Sigmoid colon (tissue), 7 donors: Measurements from ENCODE around the gene AGAP6. TPM values are rescaled to one million over a fixed set of nuclear protein-coding genes. Genes with fewer than 3 reads are reported as not detected.
"Not testable (repeated sequence)": the region's sequence is repeated elsewhere in the genome, so short reads cannot be mapped to it uniquely, and the experiment has no call there.

ENCODE experiments used
- DNase-seq: peaks from one replicate; pipeline ENCODE4 v3.0.0-alpha.2; 2019
- H3K27ac ChIP-seq, 4 donors: fragments of 200-600 bp; sonication (generic); one replicate each; pipeline ENCODE4 v1.5.1; 2016 to 2019; ENCODE audit warnings: mild to moderate bottlenecking in 1 of 4
- H3K27me3 ChIP-seq, 3 donors: fragments of 200-600 bp; sonication (generic); one replicate each; pipeline ENCODE4 v1.5.1; 2019; ENCODE audit warnings: mild to moderate bottlenecking in 1 of 3
- H3K36me3 ChIP-seq, 4 donors: fragments of 200-600 bp; sonication (generic); one replicate each; pipeline ENCODE4 v1.5.1; 2016 to 2019
- H3K4me1 ChIP-seq, 4 donors: fragments of 200-600 bp; sonication (generic); one replicate each; pipeline ENCODE4 v1.5.1; 2017 to 2019
- H3K4me3 ChIP-seq, 4 donors: fragments of 200-600 bp; sonication (generic); one replicate each; pipeline ENCODE4 v1.5.1; 2017 to 2019; ENCODE audit warnings: mild to moderate bottlenecking in 2 of 4, moderate library complexity in 1 of 4
- H3K9me3 ChIP-seq, 4 donors: fragments of 200-600 bp in 3 of 4; sonication (generic) in 3 of 4; one replicate each; pipeline versions ENCODE4 v1.5.1 to v1.6.1; 2013 to 2019
- CTCF ChIP-seq, 4 experiments: fragments of 450-650 bp in 3 of 4; fragments of 200-600 bp in 1 of 4; IDR thresholded peaks; one replicate each; pipeline ENCODE4 v1.5.1; 2016 to 2019; ENCODE audit warnings: antibody characterized with exemption in 4 of 4, mild to moderate bottlenecking in 3 of 4, moderate library complexity in 2 of 4
- EP300 ChIP-seq, 4 donors: sonication (generic); formaldehyde crosslinking; IDR thresholded peaks; one replicate each; pipeline ENCODE4 v1.6.1; 2017; ENCODE audit warnings: antibody characterized with exemption in 4 of 4
- POLR2A ChIP-seq, 2 donors: fragments of 450-650 bp; IDR thresholded peaks; one replicate each; pipeline ENCODE4 v1.6.1; 2016; ENCODE audit warnings: antibody characterized with exemption in 2 of 2, mild to moderate bottlenecking in 2 of 2, moderate library complexity in 2 of 2
- POLR2AphosphoS5 ChIP-seq, 4 donors: sonication (generic); formaldehyde crosslinking; IDR thresholded peaks; one replicate each; pipeline ENCODE4 v1.6.1; 2017; ENCODE audit warnings: antibody characterized with exemption in 4 of 4
- WGBS, 2 donors: extraction: QIAGEN DNeasy Blood & Tissue Kit; methylation state at CpG; one replicate each; pipeline ENCODE4 v1.1.7; 2013; 5-methylcytosine and 5-hydroxymethylcytosine counted together
- intact Hi-C: fragments of 100-400 bp; cut with DNase I; formaldehyde crosslinking; loops from one replicate; pipeline ENCODE4 v1.15.1; 2023
- polyA plus RNA-seq, 3 donors: library from polyadenylated mRNA; stranded (reverse); fragments of 200-250 nt; gene quantifications; one replicate each; pipeline ENCODE4 v1.2.3, GENCODE V29; 2013
- total RNA-seq, 4 donors: library from RNA; depleted of rRNA; stranded (reverse); fragments of >200 nt; gene quantifications; one replicate each; pipeline ENCODE4 v1.1.0, GENCODE V29; 2016
- donor health status: healthy with polysubstance abuse.
- donor health status: Bipolar disorder and iron deficiency.
- donor health status: healthy.

The AGAP6 gene
- total and polyA plus RNA-seq, 7 donors: 1.2 to 27.1 (median 12.8) TPM

DNA sequence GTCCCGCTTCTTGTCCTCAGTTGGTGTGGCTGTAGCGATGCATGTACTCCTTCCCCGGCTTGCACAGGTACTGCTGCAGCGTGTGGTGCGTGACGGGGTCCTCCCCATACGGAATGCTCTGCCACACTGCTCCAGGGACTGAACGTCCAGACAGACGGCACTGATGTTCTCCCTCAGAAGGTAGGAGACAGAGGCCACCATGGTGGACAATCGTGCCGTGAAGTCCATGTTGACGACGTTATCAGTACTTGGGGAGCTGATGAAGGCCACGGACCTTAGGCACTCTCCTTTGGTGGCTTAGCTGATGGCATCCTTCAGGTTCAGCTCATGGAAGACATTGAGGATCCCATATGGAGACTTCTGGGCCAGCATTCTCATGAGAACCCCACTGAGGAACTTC is 37.4 kb downstream of the AGAP6 start:
- intact Hi-C loops: no loop called here

DNA sequence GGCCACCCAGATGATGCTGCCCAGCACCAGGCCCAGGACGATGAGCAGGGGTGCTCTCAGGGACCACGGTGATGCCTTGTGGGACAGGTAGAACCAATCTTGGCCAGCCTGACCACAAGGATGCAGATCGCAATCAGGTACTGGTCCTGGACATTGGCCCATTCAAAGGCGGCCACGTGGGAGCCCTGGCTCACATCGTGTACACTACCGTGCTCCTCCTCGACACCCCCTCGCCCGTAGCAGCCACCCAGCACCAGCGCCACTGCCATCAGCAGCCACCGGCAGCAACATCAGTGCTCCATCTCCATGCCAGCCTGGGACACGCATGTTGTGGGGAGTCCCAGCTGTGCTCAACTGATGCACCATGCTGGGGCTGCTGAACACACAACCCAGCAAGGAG is 39.0 kb downstream of the AGAP6 start:
- TF ChIP-seq POLR2AphosphoS5 (IDR thresholded peaks at IDR 0.05) (no peak), CTCF (IDR thresholded peaks at IDR 0.05) (no peak), EP300 (IDR thresholded peaks at IDR 0.05) (no peak), POLR2A (IDR thresholded peaks at IDR 0.05) (no peak)
- Histone ChIP-seq H3K36me3 (no peaks in the 10 kb centered on the region), H3K9me3 (no peaks in the 10 kb centered on the region), H3K27ac (no peak overlapping the region), H3K27me3 (peaks cover 0 to 16% (median 0%) of the 10 kb centered on the region in 3 donors), H3K4me3 (no peak overlapping the region), H3K4me1 (no peaks in the 10 kb centered on the region)
- intact Hi-C loops: no loop called here
- no peak for DNase-seq
- 93 to 95% methylated on average over 13 of the region's 13 CpGs for WGBS, 2 donors

More for the DNA sequence above, 37.4 kb downstream of the AGAP6 start:
- Histone ChIP-seq H3K27ac (no peak overlapping the region), H3K27me3 (peaks cover 0 to 16% (median 0%) of the 10 kb centered on the region in 3 donors), H3K4me1 (no peaks in the 10 kb centered on the region), H3K9me3 (no peaks in the 10 kb centered on the region), H3K4me3 (no peak overlapping the region), H3K36me3 (no peaks in the 10 kb centered on the region)
- TF ChIP-seq CTCF (IDR thresholded peaks at IDR 0.05) (no peak), POLR2A (IDR thresholded peaks at IDR 0.05) (no peak), EP300 (IDR thresholded peaks at IDR 0.05) (no peak), POLR2AphosphoS5 (IDR thresholded peaks at IDR 0.05) (no peak)
- 91 to 95% methylated on average over 14 of the region's 14 CpGs for WGBS, 2 donors
- no peak for DNase-seq

DNA sequence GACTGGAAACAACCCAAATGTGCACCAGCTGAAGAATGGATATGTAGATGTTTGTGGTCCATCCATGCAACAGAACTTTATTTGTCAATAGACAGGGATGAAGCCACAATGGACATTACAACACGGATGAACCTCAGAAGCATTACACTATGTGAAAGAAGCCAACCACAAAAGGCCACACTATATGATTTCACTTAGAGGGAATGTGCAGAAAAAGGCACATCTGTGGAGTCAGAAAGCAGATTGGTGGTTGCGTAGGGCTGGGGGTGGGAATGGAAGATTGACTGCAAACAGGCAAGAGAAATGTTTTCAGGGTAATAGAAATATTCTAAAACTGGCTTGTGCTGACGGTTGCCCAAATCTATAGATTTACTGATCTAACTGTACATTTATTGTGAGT is 45.3 kb downstream of the AGAP6 start:
- Histone ChIP-seq H3K27ac (no peak overlapping the region), H3K36me3 (no peaks in the 10 kb centered on the region), H3K9me3 (no peaks in the 10 kb centered on the region), H3K27me3 (no peaks in the 10 kb centered on the region), H3K4me3 (no peak overlapping the region), H3K4me1 (no peaks in the 10 kb centered on the region)
- 61 to 73% methylated on average over 3 of the region's 3 CpGs for WGBS, 2 donors
- intact Hi-C loops: no loop called here
- TF ChIP-seq CTCF (IDR thresholded peaks at IDR 0.05) (no peak), POLR2AphosphoS5 (IDR thresholded peaks at IDR 0.05) (no peak), EP300 (IDR thresholded peaks at IDR 0.05) (no peak), POLR2A (IDR thresholded peaks at IDR 0.05) (no peak)
- DNase-seq: no peak

DNA sequence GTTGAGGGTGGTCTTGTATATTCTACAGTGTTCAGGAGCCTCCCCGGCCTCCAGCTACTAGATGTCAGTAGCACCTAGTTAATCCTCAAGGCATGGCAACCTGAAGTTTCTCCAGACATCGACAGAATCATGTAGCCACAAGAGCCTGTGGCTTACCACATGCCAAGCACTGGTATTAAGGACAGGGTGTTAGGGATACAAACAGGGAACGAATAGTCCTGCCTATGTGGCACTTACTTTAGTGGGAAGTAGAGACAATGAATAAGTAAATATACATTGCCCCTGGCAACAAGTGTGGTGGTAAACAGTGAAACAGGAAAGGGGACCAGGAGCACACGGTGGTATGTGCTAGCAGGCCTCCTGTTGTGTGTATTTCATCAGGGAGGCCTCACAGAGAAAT is 47.1 kb downstream of the AGAP6 start:
- WGBS, 2 donors: 52 to 55% methylated on average over 4 of the region's 4 CpGs
- intact Hi-C loops, H3K27me3 ChIP-seq: not testable (repeated sequence)

DNA sequence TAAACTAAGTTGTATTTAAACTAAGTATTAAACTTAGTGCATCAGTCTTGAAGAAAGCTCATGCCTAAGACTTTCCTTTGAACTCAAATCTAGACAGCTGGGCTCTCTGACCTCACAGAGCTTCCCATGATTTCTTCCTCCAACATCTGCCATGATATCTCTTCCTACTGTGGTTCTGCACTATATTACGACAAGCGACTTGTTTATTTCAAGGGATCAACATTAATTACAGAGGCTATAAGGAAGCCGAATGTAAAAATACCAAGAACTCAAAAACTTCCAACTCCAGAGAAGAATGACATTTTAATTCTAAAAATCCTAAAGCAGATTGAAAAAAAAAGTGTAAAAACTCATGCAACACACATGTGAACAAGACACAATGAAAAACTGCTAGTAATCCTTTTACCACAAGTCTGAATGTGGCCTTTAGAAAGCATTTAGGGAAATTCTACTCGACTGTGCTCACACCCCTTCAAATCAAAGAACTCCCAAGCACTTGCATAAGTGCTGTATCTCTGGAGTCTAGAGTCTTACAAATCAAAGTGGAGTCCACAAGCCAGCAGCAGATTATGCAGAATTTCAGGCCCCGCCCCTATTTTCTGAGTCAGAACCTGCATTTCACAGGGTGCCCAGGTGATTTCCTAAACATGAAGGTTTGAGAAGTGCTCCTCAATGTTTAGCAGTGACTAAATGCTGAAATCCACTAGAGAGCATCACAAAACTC is 56.9 kb downstream of the AGAP6 start:
- intact Hi-C loops: no loop called here
- H3K27ac ChIP-seq: no peak overlapping the region
- no peaks in the 10 kb centered on the region for H3K4me1 ChIP-seq
- TF ChIP-seq POLR2AphosphoS5 (IDR thresholded peaks at IDR 0.05): no peak
- no peak for TF ChIP-seq POLR2A (IDR thresholded peaks at IDR 0.05)
- TF ChIP-seq CTCF (IDR thresholded peaks at IDR 0.05): no peak
- TF ChIP-seq EP300 (IDR thresholded peaks at IDR 0.05): no peak
- WGBS, 2 donors: 62 to 78% methylated on average over 5 of the region's 5 CpGs
- no peak overlapping the region for H3K4me3 ChIP-seq
- H3K36me3 ChIP-seq: no peaks in the 10 kb centered on the region
- H3K9me3 ChIP-seq: no peaks in the 10 kb centered on the region
- DNase-seq: no peak
- no peaks in the 10 kb centered on the region for H3K27me3 ChIP-seq

More for the DNA sequence above, 47.1 kb downstream of the AGAP6 start:
- not testable (repeated sequence) for H3K36me3 ChIP-seq, H3K27ac ChIP-seq, DNase-seq, H3K4me1 ChIP-seq, H3K4me3 ChIP-seq, H3K9me3 ChIP-seq

DNA sequence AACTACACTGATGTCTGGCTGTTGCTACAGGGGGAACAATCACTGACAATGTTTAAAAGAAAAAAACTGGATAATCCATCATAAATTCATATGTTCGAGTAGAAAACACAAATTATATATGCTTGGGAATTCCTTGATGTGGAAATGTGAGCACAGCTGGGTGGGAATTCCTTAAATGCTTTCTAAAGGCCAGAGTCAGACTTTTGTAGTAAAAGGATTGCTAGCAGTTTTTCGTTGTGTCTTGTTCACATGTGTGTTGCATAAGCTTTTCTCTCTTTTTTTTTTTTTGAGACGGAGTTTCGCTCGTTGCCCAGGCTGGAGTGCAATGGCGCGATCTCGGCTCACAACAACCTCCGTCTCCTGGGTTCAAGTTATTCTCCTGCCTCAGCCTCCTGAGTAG is 58.3 kb downstream of the AGAP6 start:
- intact Hi-C loops, H3K4me3 ChIP-seq, H3K27ac ChIP-seq, H3K27me3 ChIP-seq, H3K36me3 ChIP-seq, H3K4me1 ChIP-seq, H3K9me3 ChIP-seq, DNase-seq: not testable (repeated sequence)
- WGBS, 2 donors: 88 to 94% methylated on average over 9 of the region's 9 CpGs

DNA sequence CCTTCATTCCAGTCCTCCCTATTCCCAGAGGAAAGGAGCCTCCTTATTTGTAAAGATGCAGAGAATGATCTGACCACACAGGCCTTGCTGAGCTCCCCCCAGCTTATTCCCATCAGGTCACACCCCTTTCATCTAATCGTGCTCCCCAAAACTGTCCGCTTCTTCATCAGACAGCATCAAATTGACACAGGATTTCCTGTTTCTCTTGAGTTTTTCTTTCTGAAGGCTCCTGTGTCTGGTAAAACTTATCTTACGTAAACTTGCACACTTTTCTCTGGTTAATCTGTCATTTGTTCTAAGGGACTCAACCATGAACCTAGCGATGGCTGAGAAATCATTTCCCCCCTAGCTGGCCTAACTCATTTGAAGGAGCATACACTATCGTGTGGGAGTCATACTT is 59.4 kb downstream of the AGAP6 start:
- DNase-seq, H3K4me3 ChIP-seq, H3K4me1 ChIP-seq, H3K9me3 ChIP-seq, H3K27ac ChIP-seq, H3K27me3 ChIP-seq, H3K36me3 ChIP-seq, intact Hi-C loops: not testable (repeated sequence)
- 76 to 90% methylated on average over 5 of the region's 5 CpGs for WGBS, 2 donors

DNA sequence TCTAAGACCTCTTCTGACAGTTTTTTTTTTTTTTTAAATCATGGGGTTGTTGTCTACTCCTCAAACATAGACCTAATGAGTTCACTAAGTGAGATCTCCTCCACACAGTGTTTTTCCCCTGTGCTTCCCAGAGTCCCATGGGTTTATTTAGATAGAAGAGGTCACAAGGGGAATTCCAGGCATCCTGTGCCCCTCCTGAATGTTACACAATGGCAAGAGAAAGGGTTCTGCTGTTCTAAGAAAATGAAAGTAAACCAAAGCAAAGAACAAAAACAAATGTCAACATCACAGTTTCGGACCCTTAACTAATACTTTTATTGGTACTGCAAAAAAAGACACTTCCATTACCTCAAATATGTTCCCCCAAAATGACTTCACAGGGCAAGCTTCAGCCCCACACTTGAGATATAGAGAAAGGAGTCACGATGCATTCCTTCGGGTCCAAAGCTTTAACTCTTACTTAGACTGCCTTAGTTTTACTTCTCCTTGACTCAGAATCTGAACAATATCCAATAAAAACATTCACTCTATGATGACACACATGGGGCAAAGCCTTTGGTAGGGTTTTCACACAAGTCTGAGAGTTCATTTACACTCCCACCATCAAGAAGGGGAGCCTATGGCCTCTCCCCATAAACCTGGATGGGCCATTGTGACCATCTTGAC is 63.9 kb downstream of the AGAP6 start:
- H3K36me3 ChIP-seq, DNase-seq, H3K27me3 ChIP-seq, H3K9me3 ChIP-seq, H3K27ac ChIP-seq, intact Hi-C loops, H3K4me3 ChIP-seq, H3K4me1 ChIP-seq: not testable (repeated sequence)
- WGBS, 2 donors: 46 to 49% methylated on average over 3 of the region's 3 CpGs
